HL-60 (cell line): ENCODE measurements around the gene TP53INP2.

Experiments used
- CTCF ChIP-seq: IDR thresholded peaks from one replicate; pipeline ENCODE4 v1.5.1; 2011; ENCODE audit warnings: low read length, control low read depth, inconsistent platforms; ENCODE audit not compliant: insufficient read depth
- GABPA ChIP-seq: IDR thresholded peaks from 2 replicates; pipeline ENCODE4 v1.6.1; 2012; ENCODE audit warnings: low read depth
- POLR2AphosphoS5 ChIP-seq: IDR thresholded peaks from 2 replicates; pipeline ENCODE4 v1.6.1; 2012; ENCODE audit warnings: low read depth
- REST ChIP-seq: IDR thresholded peaks from 2 replicates; pipeline ENCODE4 v1.6.1; 2012; ENCODE audit warnings: low read depth; ENCODE audit not compliant: insufficient replicate concordance
- SPI1 ChIP-seq: IDR thresholded peaks from 2 replicates; pipeline ENCODE4 v1.6.1; 2012; ENCODE audit warnings: low read depth, mild to moderate bottlenecking, borderline replicate concordance

- TF ChIP-seq REST: no peak
- TF ChIP-seq CTCF: no peak
- TF ChIP-seq POLR2AphosphoS5: no peak
- no peak for TF ChIP-seq SPI1
- TF ChIP-seq GABPA: no peak
Observed at GRCh38 chr20:34705008-34705396, 858 bp downstream of the TP53INP2 start.
